Spleen (tissue), 11 donors: ENCODE measurements around the gene SIDT1. TPM values are rescaled to one million over a fixed set of nuclear protein-coding genes. Genes with fewer than 3 reads are reported as not detected.

Experiments
- DNase-seq: peaks from one replicate; pipeline ENCODE4 v3.0.0-alpha.2; 2020
- H3K27ac ChIP-seq, 8 donors: fragments of 200-600 bp; sonication (generic) in 7 of 8; 1 replicate in 4 of 8; 2 replicates in 4 of 8; pipeline versions ENCODE4 v1.5.0 to v1.8.0; 2016 to 2021; ENCODE audit warnings: inconsistent platforms in 4 of 8, mild to moderate bottlenecking in 4 of 8, moderate library complexity in 1 of 8
- H3K27me3 ChIP-seq, 7 donors: fragments of 200-600 bp; sonication (generic) in 6 of 7; replicated peaks in 1 of 7; 1 replicate in 4 of 7; 2 replicates in 3 of 7; pipeline versions ENCODE4 v1.5.0 to v1.8.0; 2016 to 2021; ENCODE audit warnings: inconsistent platforms in 3 of 7, mild to moderate bottlenecking in 1 of 7
- H3K36me3 ChIP-seq, 6 donors: fragments of 200-600 bp; sonication (generic) in 5 of 6; 1 replicate in 4 of 6; 2 replicates in 2 of 6; pipeline versions ENCODE4 v1.5.0 to v1.8.0; 2016 to 2021; ENCODE audit warnings: inconsistent platforms in 2 of 6
- H3K4me1 ChIP-seq, 6 donors: fragments of 200-600 bp; sonication (generic) in 5 of 6; 1 replicate in 3 of 6; 2 replicates in 3 of 6; pipeline versions ENCODE4 v1.5.0 to v1.8.0; 2016 to 2021; ENCODE audit warnings: inconsistent platforms in 3 of 6
- H3K4me3 ChIP-seq, 8 donors: fragments of 200-600 bp; sonication (generic) in 7 of 8; 1 replicate in 4 of 8; 2 replicates in 4 of 8; pipeline versions ENCODE4 v1.5.0 to v1.8.0; 2016 to 2021; ENCODE audit warnings: inconsistent platforms in 4 of 8, mild to moderate bottlenecking in 4 of 8, moderate library complexity in 2 of 8
- H3K9me3 ChIP-seq, 8 donors: fragments of 200-600 bp; sonication (generic) in 7 of 8; 1 replicate in 4 of 8; 2 replicates in 4 of 8; pipeline versions ENCODE4 v1.5.0 to v1.8.0; 2016 to 2021; ENCODE audit warnings: inconsistent platforms in 4 of 8
- POLR2A ChIP-seq, 3 donors: fragments of 450-650 bp; IDR thresholded peaks; one replicate each; pipeline ENCODE4 v1.5.1; 2017; ENCODE audit warnings: antibody characterized with exemption in 3 of 3, mild to moderate bottlenecking in 1 of 3
- POLR2AphosphoS5 ChIP-seq, 3 donors: sonication (generic); formaldehyde crosslinking; IDR thresholded peaks; one replicate each; pipeline ENCODE4 v1.5.1; 2017; ENCODE audit warnings: antibody characterized with exemption in 3 of 3
- WGBS, 5 donors: extraction: QIAGEN DNeasy Blood & Tissue Kit in 3 of 5; methylation state at CpG; one replicate each; pipeline versions ENCODE4 v1.1.5 to v1.1.7; 2013 to 2018; 5-methylcytosine and 5-hydroxymethylcytosine counted together
- intact Hi-C: fragments of 100-400 bp; cut with DNase I; formaldehyde crosslinking; loops from one replicate; pipeline ENCODE4 v1.15.0; 2023; ENCODE audit warnings: low total_unique reads
- polyA plus RNA-seq, 3 donors: library from polyadenylated mRNA; stranded (reverse); fragments of 200-250 nt; gene quantifications; one replicate each; pipeline ENCODE4 v1.2.1, GENCODE V29; 2013
- total RNA-seq, 7 donors: library from RNA; depleted of rRNA in 3 of 7; stranded (reverse); fragments of >200 nt in 3 of 7; fragmentation: NEBNext Ultra II Directional in 4 of 7; extraction: Animal tissue kit (Norgen Biotek cat#: 25700) in 4 of 7; gene quantifications; one replicate each; pipeline versions ENCODE4 v1.1.0 to v1.2.1, GENCODE V29; 2016 to 2021
- TF ChIP-seq, protein P1 (sequence below), 11 experiments: fragments of 200-600 bp in 7 of 11; fragments of 450-650 bp in 4 of 11; sonication (generic) in 4 of 11; IDR thresholded peaks in 8 of 11; conservative IDR thresholded peaks in 3 of 11; 1 replicate in 7 of 11; 2 replicates in 4 of 11; pipeline versions ENCODE4 v1.4.0 to v1.8.0; 2016 to 2021; ENCODE audit warnings: antibody characterized with exemption in 11 of 11, inconsistent platforms in 4 of 11, mild to moderate bottlenecking in 1 of 11
- donor health status: healthy with polysubstance abuse.
- donor health status: DM: no; HTN: no; CAD: no; lungs with moderate emphysema.
- donor health status: DM: no; HTN: no; CAD: no.
- donor health status: Bipolar disorder and iron deficiency.
- donor health status: healthy.
- donor health status: DM: no; HTN: no; CAD: no.
- donor health status: DM: yes; HTN: yes; CAD: no.

Gene SIDT1
- total and polyA plus RNA-seq, 10 donors: 12.4 to 81.5 (median 40.3) TPM

DNA sequence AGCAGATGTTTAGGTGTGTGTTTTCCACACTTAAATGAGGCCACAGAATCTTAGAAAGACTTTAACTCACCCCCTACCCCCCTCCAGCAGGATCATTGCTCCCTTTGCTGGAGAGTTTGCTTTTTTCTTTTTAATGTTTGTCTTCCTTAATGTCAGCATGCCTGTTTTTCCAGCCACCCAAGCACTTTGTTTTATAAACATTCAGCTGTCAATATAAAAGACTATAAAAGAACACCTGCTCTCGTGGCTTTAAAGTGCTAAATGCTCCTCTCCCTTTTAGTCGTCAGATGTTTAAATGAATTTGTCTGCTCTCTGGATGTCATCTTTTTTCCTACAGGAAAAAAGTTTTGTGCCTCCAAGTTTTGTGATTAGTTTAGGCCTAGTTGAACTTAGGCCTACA lies 61.7 kb downstream of the SIDT1 start:
- Histone ChIP-seq H3K27me3 (no peaks in the 10 kb centered on the region), H3K4me3 (no peak overlapping the region), H3K27ac (no peak overlapping the region), H3K36me3 (peaks cover 0 to 40% (median 3%) of the 10 kb centered on the region in 6 donors), H3K4me1 (no peaks in the 10 kb centered on the region), H3K9me3 (no peaks in the 10 kb centered on the region)
- TF ChIP-seq, protein P1, sequence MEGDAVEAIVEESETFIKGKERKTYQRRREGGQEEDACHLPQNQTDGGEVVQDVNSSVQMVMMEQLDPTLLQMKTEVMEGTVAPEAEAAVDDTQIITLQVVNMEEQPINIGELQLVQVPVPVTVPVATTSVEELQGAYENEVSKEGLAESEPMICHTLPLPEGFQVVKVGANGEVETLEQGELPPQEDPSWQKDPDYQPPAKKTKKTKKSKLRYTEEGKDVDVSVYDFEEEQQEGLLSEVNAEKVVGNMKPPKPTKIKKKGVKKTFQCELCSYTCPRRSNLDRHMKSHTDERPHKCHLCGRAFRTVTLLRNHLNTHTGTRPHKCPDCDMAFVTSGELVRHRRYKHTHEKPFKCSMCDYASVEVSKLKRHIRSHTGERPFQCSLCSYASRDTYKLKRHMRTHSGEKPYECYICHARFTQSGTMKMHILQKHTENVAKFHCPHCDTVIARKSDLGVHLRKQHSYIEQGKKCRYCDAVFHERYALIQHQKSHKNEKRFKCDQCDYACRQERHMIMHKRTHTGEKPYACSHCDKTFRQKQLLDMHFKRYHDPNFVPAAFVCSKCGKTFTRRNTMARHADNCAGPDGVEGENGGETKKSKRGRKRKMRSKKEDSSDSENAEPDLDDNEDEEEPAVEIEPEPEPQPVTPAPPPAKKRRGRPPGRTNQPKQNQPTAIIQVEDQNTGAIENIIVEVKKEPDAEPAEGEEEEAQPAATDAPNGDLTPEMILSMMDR (IDR thresholded peaks at IDR 0.05 in 8 of 11, conservative IDR thresholded peaks at IDR 0.05 in 3 of 11): no peak
- no peak for TF ChIP-seq POLR2AphosphoS5 (IDR thresholded peaks at IDR 0.05)
- no peak for TF ChIP-seq POLR2A (IDR thresholded peaks at IDR 0.05)
- intact Hi-C loops: no loop called here
- DNase-seq: no peak
- 69 to 88% (median 83%) methylated on average over 2 of the region's 2 CpGs for WGBS, 5 donors

- Histone ChIP-seq H3K4me1 (no peaks in the 10 kb centered on the region), H3K27me3 (no peaks in the 10 kb centered on the region), H3K9me3 (no peaks in the 10 kb centered on the region), H3K27ac (no peak overlapping the region), H3K36me3 (peaks cover 0 to 48% (median 5%) of the 10 kb centered on the region in 6 donors), H3K4me3 (no peak overlapping the region)
- 66 to 82% (median 69%) methylated on average over 4 of the region's 4 CpGs for WGBS, 5 donors
- intact Hi-C loops: no loop called here
- DNase-seq: no peak
- no peak for TF ChIP-seq POLR2AphosphoS5 (IDR thresholded peaks at IDR 0.05)
- TF ChIP-seq POLR2A (IDR thresholded peaks at IDR 0.05): no peak
- TF ChIP-seq, protein P1 (IDR thresholded peaks at IDR 0.05 in 8 of 11, conservative IDR thresholded peaks at IDR 0.05 in 3 of 11): no peak
These were observed 65.4 kb downstream of the SIDT1 start for GRCh38 chr3:113597596-113598354.

- Histone ChIP-seq H3K4me3 (no peak overlapping the region), H3K27ac (no peak overlapping the region), H3K27me3 (no peaks in the 10 kb centered on the region), H3K9me3 (no peaks in the 10 kb centered on the region), H3K4me1 (peaks cover 0 to 3% (median 0%) of the 10 kb centered on the region in 6 donors), H3K36me3 (peaks cover 0 to 65% (median 15%) of the 10 kb centered on the region in 6 donors)
- TF ChIP-seq, protein P1 (IDR thresholded peaks at IDR 0.05 in 8 of 11, conservative IDR thresholded peaks at IDR 0.05 in 3 of 11): no peak
- TF ChIP-seq POLR2A (IDR thresholded peaks at IDR 0.05) (no peak), POLR2AphosphoS5 (IDR thresholded peaks at IDR 0.05) (no peak)
- 83 to 98% (median 90%) methylated on average over 2 of the region's 2 CpGs for WGBS, 5 donors
- DNase-seq: no peak
- intact Hi-C loops: no loop called here
These were observed 68.2 kb downstream of the SIDT1 start for GRCh38 chr3:113600418-113601182.

GRCh38 chr3:113601240-113601639 lies 68.9 kb downstream of the SIDT1 start:
- Histone ChIP-seq H3K27me3 (no peaks in the 10 kb centered on the region), H3K4me1 (peaks cover 3 to 10% (median 5%) of the 10 kb centered on the region in 6 donors), H3K9me3 (no peaks in the 10 kb centered on the region), H3K36me3 (peaks cover 0 to 70% (median 15%) of the 10 kb centered on the region in 6 donors), H3K4me3 (no peak overlapping the region), H3K27ac (no peak overlapping the region)
- intact Hi-C loops: no loop called here
- 90 to 95% (median 93%) methylated on average over 2 of the region's 2 CpGs for WGBS, 5 donors
- TF ChIP-seq POLR2A (IDR thresholded peaks at IDR 0.05) (no peak), POLR2AphosphoS5 (IDR thresholded peaks at IDR 0.05) (no peak)
- TF ChIP-seq, protein P1 (IDR thresholded peaks at IDR 0.05 in 8 of 11, conservative IDR thresholded peaks at IDR 0.05 in 3 of 11): no peak
- DNase-seq: no peak
